ENCODE data around the gene TXK.

Gene TXK

DNA sequence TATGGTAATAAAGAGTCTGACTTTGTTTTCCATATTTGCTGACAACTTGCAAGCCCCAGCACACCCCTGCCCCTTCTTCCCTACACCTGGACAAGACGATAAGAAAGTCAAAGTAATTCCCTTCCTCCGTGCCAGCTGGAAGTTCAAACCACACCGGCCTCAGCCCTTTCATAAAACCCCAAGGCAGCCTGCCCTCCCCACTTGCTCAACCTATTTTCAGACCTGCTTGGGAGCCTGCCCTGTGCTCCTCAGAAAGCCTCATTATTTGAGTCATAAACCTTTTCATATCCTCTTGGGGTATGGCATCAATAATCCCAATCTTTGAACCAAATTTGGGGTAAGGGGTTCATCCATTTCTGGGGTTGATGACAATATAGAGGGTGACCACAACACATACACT, 88.0 kb downstream of the TXK start:
- no peak for DNase-seq

DNA sequence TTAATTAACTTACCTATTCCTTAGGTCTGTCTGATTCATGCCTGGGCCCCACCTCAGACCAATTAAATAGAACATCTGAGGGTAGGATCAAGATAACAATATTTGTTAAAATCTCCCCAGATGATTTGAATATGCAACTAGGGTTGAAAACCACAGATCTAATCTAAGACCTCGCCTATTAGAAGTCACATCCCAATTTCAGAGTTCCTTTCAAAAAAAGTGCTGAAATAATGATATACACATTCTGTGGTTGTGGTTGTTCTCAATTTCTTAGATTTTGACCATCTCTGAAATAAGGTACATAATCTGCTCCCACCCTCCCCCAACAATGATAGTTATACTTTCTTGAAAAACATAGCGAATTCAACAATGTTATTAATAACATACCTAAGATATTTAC, 89.8 kb downstream of the TXK start:
- no peak for DNase-seq

DNA sequence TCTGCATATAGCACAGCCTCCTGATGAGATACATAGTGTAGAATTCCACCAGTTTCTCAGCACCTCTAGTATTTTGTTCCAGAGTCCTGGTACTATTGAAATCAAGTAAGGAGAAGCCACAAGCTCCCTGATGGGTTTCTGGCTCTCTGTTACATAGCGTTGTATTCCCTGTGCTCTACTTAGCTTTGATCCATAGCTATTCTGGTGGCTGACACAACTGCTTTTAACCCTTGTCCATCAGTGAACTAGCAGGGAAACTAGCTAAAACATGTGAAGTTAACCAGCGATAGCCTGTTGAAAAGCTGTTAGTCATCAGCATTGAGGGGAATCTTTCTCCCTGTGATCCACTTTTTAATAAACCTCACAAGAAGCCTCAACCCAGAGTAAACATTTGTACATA, 90.5 kb downstream of the TXK start:
- no peak for DNase-seq

DNA sequence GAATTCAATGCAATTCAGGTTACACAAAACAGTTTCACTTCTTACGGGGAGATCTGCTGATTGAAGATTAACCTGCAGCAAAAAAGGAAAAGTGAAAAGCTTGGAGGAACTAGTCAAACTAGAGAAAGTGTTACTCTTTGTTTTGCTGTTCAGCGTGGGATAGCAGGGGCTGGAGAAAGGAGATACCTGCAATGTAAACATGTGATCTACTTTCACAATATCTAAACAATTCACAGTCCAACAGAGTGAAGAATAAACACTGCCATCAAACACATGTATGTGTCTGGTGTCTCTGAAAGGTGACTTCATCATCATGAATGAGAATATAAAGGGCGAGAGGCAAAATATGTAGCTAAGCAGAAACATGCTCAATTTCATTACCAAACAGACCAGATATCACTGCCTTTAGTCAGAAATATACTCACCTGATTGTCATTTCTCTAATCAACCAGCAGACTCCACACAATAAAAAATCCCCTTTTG, 91.0 kb downstream of the TXK start:
- no peak for DNase-seq

DNA sequence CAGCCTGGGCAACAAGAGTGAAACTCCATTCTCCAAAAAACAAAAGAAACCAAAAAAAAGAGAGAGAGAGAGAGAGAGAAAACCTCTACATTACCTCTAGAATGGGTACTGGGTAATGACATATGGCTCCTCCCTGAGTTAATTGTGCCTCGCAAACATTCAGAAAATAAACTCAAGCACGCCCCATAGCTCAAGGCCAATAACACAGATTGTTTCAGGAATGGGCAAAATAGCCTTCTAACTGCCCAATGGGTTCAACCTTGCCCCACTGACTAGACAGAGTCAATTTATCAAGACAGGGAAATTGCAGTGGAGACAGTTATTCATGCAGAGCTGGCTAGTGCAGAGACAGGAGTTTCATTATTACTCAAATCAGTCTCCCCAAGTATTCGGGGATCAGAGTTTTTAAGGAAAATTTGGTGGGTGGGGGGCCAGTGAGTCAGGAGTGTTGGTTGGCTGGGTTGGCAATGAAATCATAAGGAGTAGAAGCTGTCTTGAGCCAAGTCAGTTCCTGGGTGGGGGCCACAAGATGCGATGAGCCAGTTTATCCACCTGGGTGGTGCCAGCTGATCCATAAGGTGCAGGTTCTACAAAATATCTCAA, 92.4 kb downstream of the TXK start:
- DNase-seq = no peak

DNA sequence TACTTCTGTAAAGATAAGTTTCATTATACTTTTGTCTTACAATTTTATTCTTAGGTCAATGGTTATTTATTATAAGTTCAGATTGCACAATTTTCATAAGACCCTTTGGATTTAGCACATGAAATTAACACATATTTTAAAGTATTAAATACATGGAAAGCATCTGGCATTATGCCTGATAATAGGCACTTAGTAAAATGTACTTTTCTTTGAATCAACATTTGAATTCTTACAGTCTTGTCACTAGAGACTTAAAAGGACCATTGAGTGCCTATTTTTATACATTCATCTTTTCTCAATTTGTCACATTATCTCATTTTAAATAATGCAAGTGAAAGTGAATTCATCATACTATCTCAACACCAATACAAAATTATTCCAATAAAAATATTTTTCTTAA, 94.5 kb downstream of the TXK start:
- no peak for DNase-seq

DNA sequence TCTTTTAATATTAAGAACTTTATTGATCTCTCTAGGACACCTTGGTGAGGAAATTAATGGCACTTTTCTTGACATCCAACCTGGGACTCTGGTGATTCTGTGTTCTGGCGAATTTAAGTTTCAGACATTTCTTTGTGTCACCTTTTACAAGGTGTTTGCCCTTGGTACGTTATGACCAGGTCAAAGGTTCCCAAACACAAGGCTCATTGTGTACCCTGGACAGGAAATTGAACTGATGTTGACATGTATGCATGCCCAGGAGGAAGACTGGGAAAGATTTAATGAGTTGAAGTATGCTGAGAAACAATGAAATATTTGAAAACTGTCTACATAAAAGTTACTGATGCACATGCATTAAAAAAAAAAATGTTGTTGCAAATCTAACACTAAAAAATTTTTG, 95.4 kb downstream of the TXK start:
- no peak for DNase-seq

DNA sequence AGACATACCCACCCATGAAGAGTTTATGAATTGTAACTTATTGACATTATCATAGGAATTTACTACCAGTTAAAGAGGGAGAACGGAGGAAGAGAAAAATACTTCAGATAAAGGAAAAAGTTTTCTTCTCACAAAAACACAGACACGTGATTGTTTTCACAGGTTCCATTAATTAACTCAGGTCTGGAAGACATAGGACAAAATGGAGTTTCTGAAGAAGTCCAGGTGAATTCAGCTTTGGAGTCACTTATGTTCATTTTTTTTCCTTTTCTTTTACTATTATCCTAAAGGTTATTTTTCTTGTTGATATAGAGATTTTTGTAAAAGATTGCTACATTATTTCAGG, 97.0 kb downstream of the TXK start:
- DNase-seq = no peak

DNA sequence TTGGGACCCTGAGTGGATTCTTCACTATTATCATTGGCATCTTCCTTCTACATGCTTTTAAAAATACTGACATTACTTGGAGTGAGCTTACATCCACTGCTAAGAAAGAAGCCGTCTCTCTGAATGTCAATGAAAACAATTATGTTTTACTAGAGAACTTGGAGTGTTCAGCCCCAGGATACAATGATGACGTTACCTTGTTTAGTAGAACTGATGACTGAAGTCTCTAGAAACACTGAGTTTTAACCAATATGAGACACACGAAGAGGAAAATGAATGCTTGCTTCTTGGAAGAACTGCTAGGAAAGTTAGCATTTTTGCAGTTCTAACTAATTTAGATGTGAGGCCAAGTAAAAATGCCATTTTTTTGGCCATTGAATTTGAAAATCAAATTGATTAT, 98.1 kb downstream of the TXK start:
- DNase-seq = no peak

DNA sequence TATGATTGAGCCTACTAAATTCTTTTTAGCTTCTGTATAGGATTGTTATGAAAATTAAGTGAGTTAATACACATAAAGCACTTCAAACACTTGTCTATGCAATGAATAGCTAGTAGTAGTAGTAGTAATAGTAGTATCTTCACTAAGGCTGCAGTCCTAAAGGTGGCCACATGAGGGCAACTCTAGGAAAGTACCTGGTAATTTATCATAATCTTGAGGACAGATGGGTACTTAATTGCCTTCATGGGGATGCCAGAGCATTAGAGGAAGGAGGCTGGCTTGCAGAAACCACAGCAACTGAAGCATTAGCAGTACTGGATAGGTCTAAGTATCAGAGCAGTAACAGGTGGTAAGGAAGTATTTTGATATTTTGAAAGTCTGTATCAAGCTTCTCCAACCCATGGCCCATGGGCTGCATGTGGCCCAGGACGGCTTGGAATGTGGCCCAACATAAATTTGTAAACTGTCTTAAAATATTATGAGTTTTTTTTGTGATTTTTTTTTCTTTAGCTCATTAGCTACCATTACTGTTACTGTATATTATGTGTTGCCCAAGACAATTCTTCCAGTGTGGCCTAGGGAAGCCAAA, 100.1 kb downstream of the TXK start:
- no peak for DNase-seq

DNA sequence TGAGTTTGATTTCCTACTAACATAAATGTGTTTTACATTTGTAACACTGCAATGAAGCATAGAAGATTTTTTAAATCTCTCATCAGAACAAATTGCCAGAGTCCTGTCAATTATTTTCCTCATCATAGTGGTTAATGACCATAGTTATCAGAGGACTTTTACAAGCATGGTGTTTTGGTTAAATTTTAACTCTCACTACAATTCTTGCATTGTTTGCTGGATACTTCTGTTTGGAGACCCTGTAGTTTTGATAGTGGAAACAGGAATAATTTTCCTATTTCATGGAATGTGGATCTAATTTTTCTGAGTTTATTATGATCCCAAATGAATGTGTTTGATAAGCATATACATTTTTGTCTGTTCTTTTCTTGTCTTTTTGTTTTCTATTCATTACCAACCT, 100.6 kb downstream of the TXK start:
- DNase-seq = no peak

DNA sequence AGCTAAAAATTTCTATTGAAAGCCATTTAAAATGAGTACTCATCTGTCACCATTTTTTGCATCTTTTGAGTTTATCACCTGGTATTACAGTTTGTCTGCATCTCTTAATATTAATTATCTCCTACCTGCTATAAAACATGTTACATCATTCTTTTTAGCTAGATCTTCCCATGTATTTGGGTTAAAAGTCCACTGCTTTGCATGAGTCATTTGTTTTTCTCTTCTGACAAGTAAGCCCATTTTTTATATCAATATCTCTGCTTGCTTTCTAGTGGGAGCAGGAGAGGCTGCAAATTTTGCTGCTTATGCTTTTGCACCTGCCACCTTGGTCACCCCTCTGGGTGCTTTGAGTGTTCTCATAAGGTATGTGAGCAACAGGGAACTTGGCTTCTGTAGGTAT, 101.3 kb downstream of the TXK start:
- no peak for DNase-seq

DNA sequence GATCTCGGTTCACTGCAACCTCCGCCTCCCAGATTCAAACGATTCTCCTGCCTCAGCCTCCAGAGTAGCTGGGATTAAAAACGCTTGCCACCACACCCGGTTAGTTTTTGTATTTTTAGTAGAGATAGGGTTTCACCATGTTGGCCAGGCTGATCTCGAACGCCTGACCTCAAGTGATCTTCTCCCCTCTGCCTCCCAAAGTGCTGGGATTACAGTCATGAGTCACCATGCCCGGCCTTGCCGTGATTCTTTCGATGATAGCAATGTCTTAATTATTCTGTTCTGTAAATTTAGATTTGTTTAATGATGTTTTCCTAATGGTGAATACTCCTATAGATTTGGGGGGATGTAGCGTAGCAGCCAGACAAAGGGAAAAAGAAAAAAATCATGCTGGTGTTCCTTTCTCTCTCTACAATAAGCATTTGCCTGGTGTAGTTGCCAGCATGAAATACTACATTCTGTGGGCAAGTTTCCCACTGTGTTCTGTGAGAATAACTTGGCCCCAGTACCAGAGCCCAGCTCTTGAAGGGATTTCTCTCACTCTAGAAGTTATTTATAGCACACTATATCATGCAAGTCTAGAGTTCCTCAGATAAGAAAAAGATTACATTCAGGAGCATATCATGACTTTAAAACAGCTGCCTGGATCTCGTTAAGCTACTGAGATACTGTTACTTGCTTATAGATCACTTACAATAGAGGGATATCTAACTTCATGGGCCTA, 102.1 kb downstream of the TXK start:
- DNase-seq = no peak

DNA sequence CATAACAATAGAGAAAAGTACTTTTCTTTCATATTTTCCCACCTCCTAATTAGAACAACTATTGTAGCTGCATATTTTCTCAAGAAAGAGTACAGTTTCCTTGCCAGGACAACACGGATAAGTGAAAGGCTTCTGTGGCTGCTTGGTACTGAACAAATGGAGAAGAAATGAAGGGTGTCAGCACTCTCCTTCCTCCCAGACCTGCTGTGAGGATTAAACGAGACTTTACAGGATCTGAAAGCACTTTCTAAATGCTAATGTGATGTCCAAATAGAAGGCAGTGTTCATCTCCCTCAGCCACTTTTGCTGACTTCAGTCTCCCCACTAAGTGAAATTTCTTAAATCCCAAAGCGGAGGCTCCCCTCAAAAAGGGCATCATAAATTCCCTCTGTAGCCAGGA, 103.6 kb downstream of the TXK start:
- DNase-seq = no peak

DNA sequence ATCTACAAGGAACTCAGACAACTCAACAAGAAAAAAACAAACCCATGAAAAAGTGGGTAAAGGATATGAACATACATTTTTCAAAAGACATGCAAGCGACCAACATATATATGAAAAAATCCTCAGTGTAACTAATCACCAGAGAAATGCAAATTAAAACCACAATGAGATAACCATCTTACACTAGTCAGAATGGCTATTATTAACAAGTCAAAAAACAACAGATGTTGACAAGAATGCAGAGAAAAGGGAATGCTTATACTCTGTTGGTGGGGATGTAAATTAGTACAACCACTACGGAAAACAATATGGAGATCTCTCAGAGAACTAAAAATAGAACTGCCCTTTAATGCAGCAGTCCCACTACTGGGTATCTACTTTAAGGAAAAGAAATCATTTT, 105.4 kb downstream of the TXK start:
- DNase-seq = no peak

DNA sequence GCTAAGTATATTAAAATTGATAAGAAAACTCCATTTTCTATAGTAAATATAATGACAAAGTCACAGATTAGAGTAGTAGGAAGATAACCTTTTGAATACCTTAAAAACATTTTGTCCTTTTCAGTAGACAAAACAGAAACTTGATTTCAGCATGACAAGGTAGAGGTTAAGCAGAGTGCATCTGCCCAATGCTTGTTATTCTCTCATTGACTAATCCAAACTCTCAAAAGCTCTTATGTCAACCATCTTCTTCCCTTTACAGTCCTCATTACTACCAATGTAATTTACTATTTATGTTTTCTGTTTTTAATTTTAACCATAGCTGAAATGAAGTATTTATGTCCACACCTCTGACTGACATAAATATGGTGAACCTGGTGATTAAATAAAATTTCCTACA, 106.4 kb downstream of the TXK start:
- no peak for DNase-seq

DNA sequence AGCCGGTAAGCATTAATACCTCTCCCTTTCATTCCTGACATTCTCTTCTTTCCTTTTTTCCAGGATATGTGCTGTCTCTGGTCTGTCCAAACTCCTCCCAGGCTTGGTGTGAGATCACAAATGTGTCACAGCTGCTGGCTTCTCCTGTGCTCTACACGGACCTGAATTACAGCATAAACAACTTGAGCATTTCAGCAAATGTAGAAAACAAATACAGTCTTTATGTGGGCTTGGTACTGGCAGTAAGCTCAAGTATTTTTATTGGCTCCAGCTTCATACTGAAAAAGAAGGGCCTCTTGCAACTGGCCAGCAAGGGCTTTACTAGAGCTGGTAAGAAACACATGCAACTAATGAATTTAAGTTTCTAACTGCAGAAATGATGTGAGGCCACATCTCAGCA, 109.0 kb downstream of the TXK start:
- no peak for DNase-seq

DNA sequence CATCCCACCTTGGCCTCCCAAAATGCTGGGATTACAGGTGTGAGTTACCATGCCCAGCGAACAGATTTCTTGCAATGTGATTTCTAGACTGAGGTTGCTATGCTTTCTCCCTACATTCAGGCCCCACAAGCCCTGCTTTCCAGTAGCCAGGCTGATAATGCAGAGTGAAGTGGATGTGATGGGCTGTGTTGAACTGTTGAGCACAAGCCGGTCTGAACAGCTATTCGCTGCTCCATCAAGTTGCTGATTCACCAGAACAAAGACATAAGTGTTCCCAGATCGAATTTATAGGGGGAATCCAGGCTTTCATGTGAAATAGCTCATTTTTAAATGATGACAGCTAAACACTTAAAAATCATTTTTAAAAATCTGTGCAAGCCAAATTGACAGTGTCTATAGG, 109.5 kb downstream of the TXK start:
- no peak for DNase-seq

DNA sequence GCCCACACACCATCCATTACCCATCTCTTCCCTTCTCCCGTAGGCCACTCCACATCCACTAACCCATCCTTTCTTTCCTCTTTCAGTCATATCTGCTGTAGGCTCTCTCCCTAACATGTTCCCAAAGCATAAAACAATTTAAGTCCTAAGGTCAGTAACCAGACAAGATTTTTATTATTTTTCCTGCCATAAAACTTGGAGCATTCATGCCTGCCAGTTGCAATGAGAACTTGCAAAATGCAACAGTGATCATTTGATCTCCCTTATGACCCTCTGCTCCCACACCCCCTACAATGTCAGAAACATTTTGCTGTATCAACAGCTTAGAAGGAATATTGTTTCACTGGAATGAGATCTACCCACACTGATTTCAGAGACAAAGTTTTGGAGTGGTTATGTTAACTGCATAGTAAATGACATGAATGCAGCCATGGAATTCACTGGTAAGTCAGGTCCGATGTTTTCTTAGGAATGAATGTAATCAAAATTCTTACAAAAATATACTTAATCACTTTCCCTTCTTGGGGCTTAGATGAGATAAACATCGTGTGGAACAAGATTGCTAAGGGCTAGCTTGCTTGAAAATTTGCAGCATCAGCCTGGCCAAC, 111.8 kb downstream of the TXK start:
- no peak for DNase-seq

DNA sequence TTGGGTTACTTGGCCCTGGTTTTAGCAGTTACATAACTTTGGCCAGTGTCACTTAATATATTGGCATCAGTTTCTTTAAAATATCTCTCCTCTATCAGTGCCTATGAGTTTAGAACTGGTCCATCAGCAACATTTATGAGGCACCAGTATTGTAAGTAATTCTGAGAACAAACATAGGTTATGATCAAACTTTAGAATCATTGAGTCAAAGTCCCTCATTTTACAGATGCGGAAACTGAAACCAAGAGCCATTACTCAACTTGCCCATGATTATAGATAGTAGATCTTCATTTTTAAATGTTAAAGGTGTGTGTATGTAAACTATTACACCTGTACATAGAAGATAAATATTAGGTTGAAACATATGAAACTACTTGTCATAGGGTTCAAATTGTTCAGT, 113.0 kb downstream of the TXK start:
- no peak for DNase-seq

DNA sequence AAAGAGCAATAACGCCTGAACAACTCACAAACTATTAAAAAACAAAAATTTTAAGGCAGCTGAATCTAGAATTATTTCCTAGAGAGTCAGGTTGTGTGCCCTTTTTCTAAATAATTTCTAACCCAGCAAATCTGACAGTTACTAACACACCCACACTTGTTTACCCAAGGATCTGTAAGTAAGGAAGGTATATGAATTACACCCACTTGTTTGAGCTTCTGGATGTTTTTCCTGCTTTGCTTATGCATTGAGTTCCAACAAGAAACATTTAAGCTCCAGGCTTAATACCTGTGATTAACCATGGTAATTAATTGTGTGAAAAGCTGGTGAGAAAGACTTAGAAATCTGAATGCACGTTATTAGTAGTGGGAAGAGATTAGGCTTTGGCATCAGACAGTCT, 115.9 kb downstream of the TXK start:
- no peak for DNase-seq

DNA sequence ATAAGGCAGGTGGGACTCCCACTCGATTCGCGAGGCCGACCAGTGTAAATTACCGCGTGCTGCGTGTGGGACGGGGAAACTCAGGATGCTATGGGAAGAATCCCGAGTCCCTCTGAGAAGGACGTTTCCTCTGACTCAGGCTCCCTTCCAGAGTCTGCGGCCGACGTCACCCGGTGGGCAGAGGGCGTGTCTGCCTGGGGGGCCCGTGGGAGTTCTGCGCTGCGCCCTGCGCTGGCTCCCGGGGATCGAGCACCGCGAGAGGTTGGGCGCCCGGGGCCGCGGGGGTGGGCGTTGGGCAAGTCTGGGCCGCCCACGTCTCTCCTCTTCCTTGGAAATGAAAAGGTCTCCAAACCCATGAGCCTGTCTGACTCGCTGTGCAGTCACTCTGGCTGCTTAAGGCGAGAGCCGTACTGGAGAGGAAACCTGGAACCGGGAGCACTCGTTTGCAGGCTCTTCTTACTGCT, 116.9 kb downstream of the TXK start:
- DNase-seq = no peak
